ENCODE measurements around the gene EXTL2.
"Not testable (repeated sequence)": the region's sequence is repeated elsewhere in the genome, so short reads cannot be mapped to it uniquely, and the experiment has no call there.

Gene EXTL2

DNA sequence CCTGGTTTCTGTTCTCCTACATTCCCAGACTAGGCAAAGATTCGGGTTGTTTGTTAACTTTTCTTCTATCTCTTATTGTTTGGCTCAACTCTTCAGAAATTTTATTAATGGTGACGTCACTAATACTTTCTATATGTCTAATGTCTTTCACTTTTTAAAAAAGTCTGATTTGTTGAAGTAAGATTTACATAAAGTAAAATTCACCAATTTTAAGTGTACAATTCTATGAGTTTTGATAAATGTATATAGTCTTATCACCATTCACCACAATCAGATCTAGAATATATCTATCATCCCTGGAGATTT is 27.8 kb downstream of the EXTL2 start:
- DNase-seq (ENCODE audit: low read depth) = no peak
- H3K4me3 ChIP-seq (ENCODE audit: low read depth, low read length) = no peak overlapping the region
- TF ChIP-seq, protein P1, sequence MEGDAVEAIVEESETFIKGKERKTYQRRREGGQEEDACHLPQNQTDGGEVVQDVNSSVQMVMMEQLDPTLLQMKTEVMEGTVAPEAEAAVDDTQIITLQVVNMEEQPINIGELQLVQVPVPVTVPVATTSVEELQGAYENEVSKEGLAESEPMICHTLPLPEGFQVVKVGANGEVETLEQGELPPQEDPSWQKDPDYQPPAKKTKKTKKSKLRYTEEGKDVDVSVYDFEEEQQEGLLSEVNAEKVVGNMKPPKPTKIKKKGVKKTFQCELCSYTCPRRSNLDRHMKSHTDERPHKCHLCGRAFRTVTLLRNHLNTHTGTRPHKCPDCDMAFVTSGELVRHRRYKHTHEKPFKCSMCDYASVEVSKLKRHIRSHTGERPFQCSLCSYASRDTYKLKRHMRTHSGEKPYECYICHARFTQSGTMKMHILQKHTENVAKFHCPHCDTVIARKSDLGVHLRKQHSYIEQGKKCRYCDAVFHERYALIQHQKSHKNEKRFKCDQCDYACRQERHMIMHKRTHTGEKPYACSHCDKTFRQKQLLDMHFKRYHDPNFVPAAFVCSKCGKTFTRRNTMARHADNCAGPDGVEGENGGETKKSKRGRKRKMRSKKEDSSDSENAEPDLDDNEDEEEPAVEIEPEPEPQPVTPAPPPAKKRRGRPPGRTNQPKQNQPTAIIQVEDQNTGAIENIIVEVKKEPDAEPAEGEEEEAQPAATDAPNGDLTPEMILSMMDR (IDR thresholded peaks at IDR 0.05; ENCODE audit: low read depth, low read length, missing control alignments) = no peak
- in situ Hi-C loops (cut with HindIII; ENCODE audit: low sequenced_read_pairs) = no loop called here

DNA sequence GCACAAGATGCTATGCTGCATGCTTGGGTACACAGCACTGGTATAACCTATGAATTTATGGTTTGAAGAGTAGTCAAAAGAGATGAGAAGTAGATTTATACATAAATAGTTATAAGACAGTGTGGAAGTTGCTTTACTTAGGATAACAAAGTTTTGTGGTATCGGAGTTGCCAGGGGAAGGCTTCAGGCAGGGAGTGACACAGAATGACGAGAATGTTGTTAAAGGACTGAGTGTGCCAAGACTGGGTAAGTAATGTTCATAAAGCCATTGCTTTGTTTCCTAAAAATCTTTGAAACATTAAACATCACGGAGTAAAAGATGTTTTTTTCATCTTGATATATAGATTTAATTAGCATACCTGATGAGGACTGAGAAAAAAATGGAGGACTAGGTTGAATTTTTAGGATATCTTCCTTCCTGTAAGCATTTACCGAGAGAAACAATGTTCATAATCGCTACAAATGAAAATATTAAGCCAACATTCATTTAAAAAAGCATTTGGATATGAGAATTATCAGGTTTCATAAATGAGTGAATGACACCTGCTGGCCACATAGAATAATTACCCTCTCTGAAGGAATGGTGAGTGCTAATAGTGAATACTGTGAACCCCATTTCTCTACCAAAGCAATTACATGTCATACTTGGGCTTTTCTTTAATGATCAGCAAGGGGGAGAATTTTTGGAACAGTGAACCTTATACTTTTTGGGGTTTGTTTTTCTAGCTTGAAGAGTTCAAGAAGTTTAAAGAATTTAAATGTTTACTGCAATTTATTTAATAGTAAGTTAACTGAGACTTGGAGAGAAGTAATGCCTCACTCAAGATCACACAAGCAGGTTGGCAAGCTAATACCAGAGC is 28.4 kb downstream of the EXTL2 start:
- peak; percentile 39 for DNase-seq (ENCODE audit: low read depth)
- H3K4me3 ChIP-seq (ENCODE audit: low read depth, low read length) = no peak overlapping the region
- in situ Hi-C loops (cut with HindIII; ENCODE audit: low sequenced_read_pairs) = no loop called here
- TF ChIP-seq, protein P1 (IDR thresholded peaks at IDR 0.05; ENCODE audit: low read depth, low read length, missing control alignments) = peak; percentile 27

DNA sequence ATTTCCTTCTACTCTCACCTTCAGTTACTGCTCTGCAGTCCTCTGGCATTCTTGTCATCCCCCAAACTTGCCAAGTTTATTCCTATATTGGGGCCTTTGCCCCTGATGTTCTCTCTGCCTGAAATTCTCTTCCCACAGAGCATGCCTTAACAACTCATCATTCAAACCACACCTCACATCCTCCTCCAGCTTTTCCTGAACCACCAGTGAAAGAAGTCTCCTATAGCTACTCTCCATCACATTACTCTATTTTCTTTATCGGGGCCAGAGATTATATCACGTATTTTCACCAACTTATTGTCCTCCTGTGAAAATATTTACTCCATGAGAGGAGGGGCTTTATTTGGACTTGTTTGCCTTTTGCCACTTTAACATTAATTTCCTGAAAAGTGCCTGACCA is 32.1 kb downstream of the EXTL2 start:
- TF ChIP-seq, protein P1 (IDR thresholded peaks at IDR 0.05; ENCODE audit: low read depth, low read length, missing control alignments) = no peak
- H3K4me3 ChIP-seq (ENCODE audit: low read depth, low read length) = no peak overlapping the region
- in situ Hi-C loops (cut with HindIII; ENCODE audit: low sequenced_read_pairs) = no loop called here
- peak; percentile 64 for DNase-seq (ENCODE audit: low read depth)

DNA sequence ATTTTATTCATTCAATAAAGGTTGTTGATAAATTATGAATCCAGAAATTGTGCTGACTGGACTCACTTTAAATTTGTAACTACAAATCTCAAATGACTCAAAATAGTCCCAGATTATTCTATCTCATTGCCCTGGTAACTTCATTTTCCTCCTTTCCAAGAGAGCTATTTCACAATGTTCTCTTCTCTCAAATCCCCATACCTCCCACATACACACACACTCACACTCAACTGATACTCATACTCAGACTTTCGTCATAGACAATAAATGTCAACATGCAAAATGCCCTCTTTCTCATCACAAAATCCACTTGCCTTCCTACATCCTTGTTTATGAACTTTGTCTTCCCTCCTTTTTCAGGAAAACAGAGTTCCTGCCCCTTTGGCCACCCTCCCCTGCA is 33.3 kb downstream of the EXTL2 start:
- H3K4me3 ChIP-seq (ENCODE audit: low read depth, low read length) = no peak overlapping the region
- TF ChIP-seq, protein P1 (IDR thresholded peaks at IDR 0.05; ENCODE audit: low read depth, low read length, missing control alignments) = no peak
- DNase-seq (ENCODE audit: low read depth) = no peak
- in situ Hi-C loops (cut with HindIII; ENCODE audit: low sequenced_read_pairs) = no loop called here

DNA sequence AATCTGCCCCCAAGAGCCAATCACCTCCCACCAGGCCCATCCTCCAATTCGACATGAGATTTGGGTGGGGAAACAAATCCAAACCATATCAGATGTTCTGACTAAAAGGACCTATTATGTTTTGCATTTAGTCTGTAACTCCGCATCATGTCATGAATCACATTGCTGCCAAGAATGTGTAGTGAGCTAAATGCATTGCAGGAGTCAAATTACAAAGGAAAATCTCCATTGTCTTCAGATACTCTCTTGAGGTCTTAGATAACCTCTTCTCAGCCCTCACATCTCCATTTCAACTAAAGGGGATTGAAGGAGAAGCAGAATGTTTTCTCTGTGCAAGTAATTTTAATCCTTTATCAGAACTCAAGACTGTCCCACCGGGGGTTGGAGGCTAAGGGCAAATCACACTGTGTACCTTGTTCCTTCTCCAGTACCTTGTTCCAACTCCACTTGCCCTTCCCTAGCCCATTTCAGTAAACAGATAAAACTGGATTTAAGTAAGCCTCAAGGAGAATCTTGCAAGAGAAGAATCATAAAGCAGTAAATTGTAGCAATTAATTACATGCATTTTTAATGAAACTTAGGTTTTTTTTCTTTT is 34.1 kb downstream of the EXTL2 start:
- no peak overlapping the region for H3K4me3 ChIP-seq (ENCODE audit: low read depth, low read length)
- in situ Hi-C loops (cut with HindIII; ENCODE audit: low sequenced_read_pairs) = no loop called here
- TF ChIP-seq, protein P1 (IDR thresholded peaks at IDR 0.05; ENCODE audit: low read depth, low read length, missing control alignments) = no peak
- peak; percentile 56 for DNase-seq (ENCODE audit: low read depth)

DNA sequence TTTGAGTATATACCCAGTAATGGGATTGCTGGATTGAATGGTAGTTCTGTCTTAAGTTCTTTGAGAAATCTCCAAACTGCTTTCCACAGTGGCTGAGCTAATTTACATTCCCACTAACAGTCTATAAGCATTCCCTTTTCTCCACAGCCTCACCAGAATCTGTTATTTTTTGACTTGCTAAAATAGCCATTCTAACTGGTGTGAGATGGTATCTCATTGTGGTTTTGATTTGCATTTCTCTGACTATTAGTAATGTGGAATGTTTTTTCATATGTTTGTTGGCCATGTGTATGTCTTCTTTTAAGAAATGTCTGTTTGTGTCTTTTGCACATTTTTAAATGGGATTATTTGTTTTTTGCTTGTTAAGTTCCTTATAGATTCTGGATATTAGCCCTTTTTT is 39.5 kb downstream of the EXTL2 start:
- peak; percentile 28 for DNase-seq (ENCODE audit: low read depth)
- H3K4me3 ChIP-seq (ENCODE audit: low read depth, low read length); in situ Hi-C loops (cut with HindIII; ENCODE audit: low sequenced_read_pairs): not testable (repeated sequence)

DNA sequence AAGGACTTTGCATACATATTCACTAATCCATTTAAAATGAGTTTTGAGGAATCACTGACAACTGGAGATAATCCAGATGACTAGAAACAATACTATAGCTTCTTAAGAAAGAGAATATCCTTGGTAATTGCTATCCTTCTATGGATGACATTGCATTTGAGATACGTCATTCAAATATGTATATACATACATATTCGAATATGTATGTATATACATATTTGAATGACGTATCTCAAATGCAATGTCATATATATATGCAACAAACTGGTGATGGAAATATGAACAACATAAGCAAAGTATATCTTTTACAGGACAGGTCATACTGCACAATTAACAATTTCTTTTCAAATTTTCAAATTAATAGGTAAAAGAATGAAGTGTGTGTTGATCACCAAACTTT is 41.7 kb downstream of the EXTL2 start:
- in situ Hi-C loops (cut with HindIII; ENCODE audit: low sequenced_read_pairs) = no loop called here
- no peak overlapping the region for H3K4me3 ChIP-seq (ENCODE audit: low read depth, low read length)
- DNase-seq (ENCODE audit: low read depth) = no peak
- TF ChIP-seq, protein P1 (IDR thresholded peaks at IDR 0.05; ENCODE audit: low read depth, low read length, missing control alignments) = no peak

Data from astrocyte of the cerebellum (primary cell).